ENCODE measurements around the gene TCF15.

- TF ChIP-seq CTCF (IDR thresholded peaks at IDR 0.05; ENCODE audit: low read length) (no peak), EZH2 (IDR thresholded peaks at IDR 0.05; ENCODE audit: borderline replicate concordance, low read length) (no peak)
Observed at GRCh38 chr20:555976-556385, 54.1 kb downstream of the TCF15 start.

Measured in OCI-LY1 (cell line).